Suprapubic skin (tissue), 4 donors: ENCODE data around the gene ATG5. TPM values are rescaled to one million over a fixed set of nuclear protein-coding genes. Genes with fewer than 3 reads are reported as not detected.
A peak's percentile ranks its signal among the peaks of the same experiment; 100 is the strongest.

ENCODE experiments used
- DNase-seq, 2 donors: peaks; one replicate each; pipeline ENCODE4 v3.0.0-alpha.2; 2019; ENCODE audit warnings: low spot score in 2 of 2
- H3K27ac ChIP-seq: fragments of 200-600 bp; sonication (generic); one replicate; pipeline ENCODE4 v1.5.1; 2019
- H3K27me3 ChIP-seq: fragments of 200-600 bp; sonication (generic); one replicate; pipeline ENCODE4 v1.5.1; 2019
- H3K36me3 ChIP-seq: fragments of 200-600 bp; sonication (generic); one replicate; pipeline ENCODE4 v1.5.1; 2019
- H3K4me1 ChIP-seq: fragments of 200-600 bp; sonication (generic); one replicate; pipeline ENCODE4 v1.5.1; 2019
- H3K4me3 ChIP-seq: fragments of 200-600 bp; sonication (generic); one replicate; pipeline ENCODE4 v1.5.1; 2019; ENCODE audit warnings: mild to moderate bottlenecking
- H3K9me3 ChIP-seq: fragments of 200-600 bp; sonication (generic); one replicate; pipeline ENCODE4 v1.5.1; 2019
- CTCF ChIP-seq, 2 donors: fragments of 200-600 bp in 1 of 2; fragments of 450-650 bp in 1 of 2; sonication (generic) in 1 of 2; IDR thresholded peaks; one replicate each; pipeline ENCODE4 v1.5.1; 2016 to 2019; ENCODE audit warnings: antibody characterized with exemption in 2 of 2, mild to moderate bottlenecking in 1 of 2, moderate library complexity in 1 of 2
- EP300 ChIP-seq: sonication (generic); formaldehyde crosslinking; IDR thresholded peaks from one replicate; pipeline ENCODE4 v1.6.1; 2017; ENCODE audit warnings: antibody characterized with exemption
- POLR2A ChIP-seq, 2 donors: fragments of 450-650 bp; IDR thresholded peaks; one replicate each; pipeline ENCODE4 v1.6.1; 2017; ENCODE audit warnings: antibody characterized with exemption in 2 of 2, mild to moderate bottlenecking in 2 of 2, moderate library complexity in 2 of 2
- POLR2AphosphoS5 ChIP-seq, 3 donors: sonication (generic); formaldehyde crosslinking; IDR thresholded peaks; one replicate each; pipeline ENCODE4 v1.6.1; 2017; ENCODE audit warnings: antibody characterized with exemption in 3 of 3
- WGBS: methylation state at CpG from one replicate; pipeline ENCODE4 v1.1.5; 2018; 5-methylcytosine and 5-hydroxymethylcytosine counted together
- total RNA-seq, 4 donors: library from RNA; depleted of rRNA; stranded (reverse); fragments of >200 nt; gene quantifications; one replicate each; pipeline ENCODE4 v1.1.0, GENCODE V29; 2016

The ATG5 gene
- total RNA-seq, 4 donors from 2014 or later = 18.1 to 25.7 (median 23.1) TPM

GRCh38 chr6:106356378-106356777, 30.8 kb upstream of the ATG5 start:
- Histone ChIP-seq H3K27me3 (peaks cover 25% of the 10 kb centered on the region), H3K4me1 (peaks cover 16% of the 10 kb centered on the region), H3K27ac (no peak overlapping the region), H3K36me3 (no peaks in the 10 kb centered on the region), H3K9me3 (no peaks in the 10 kb centered on the region), H3K4me3 (no peak overlapping the region)
- DNase-seq = no peak
- no peak for TF ChIP-seq EP300
- no peak for TF ChIP-seq CTCF (IDR thresholded peaks at IDR 0.05)
- TF ChIP-seq POLR2A (IDR thresholded peaks at IDR 0.05) = no peak
- TF ChIP-seq POLR2AphosphoS5 (IDR thresholded peaks at IDR 0.05) = no peak
- 74% methylated on average over 1 of the region's 1 CpG for WGBS

GRCh38 chr6:106347219-106347618, 21.7 kb upstream of the ATG5 start:
- H3K27me3 ChIP-seq = no peaks in the 10 kb centered on the region
- 85% methylated on average over 1 of the region's 1 CpG for WGBS
- no peak overlapping the region for H3K27ac ChIP-seq
- H3K4me3 ChIP-seq = no peak overlapping the region
- no peak for TF ChIP-seq EP300
- no peak for TF ChIP-seq POLR2AphosphoS5 (IDR thresholded peaks at IDR 0.05)
- TF ChIP-seq POLR2A (IDR thresholded peaks at IDR 0.05) = no peak
- no peak for TF ChIP-seq CTCF (IDR thresholded peaks at IDR 0.05)
- DNase-seq = no peak
- no peaks in the 10 kb centered on the region for H3K9me3 ChIP-seq
- no peaks in the 10 kb centered on the region for H3K4me1 ChIP-seq
- H3K36me3 ChIP-seq = no peaks in the 10 kb centered on the region

DNA sequence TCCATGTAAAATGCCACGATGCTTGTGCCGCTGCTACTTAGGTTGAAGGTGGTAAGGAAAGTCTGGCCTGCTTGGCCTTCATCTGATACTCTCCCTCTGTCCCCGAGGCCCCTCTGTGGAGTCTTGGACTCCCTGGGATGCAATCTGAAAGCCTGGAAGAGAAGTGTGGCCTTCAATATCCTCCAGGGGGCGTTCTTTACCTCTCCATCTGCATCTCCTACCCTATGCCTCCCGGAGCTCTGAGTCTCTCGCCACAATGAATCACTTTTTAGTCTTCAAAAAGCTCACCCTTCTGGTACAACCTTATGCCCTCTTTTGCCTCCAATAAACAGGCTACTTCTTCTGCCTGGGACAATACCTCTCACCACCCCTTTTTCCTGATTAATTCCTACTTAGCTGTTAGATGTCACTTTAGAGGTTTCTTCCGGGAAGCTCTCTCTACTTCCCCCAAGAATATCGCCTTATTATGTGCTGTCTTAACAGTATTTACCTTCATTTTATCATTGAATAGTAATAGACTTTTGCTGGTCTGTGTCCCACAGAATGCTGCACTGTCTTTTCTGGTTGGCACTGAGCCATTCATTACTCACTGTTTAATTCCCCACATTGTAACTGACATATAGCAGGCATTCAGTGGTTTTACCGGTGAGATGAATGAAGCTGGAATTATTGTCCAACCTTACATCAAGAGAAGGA, 13.9 kb upstream of the ATG5 start:
- no peaks in the 10 kb centered on the region for H3K27me3 ChIP-seq
- 23% methylated on average over 9 of the region's 9 CpGs for WGBS
- H3K27ac ChIP-seq = no peak overlapping the region
- no peak for DNase-seq
- no peak for TF ChIP-seq POLR2AphosphoS5 (IDR thresholded peaks at IDR 0.05)
- no peak for TF ChIP-seq EP300
- TF ChIP-seq CTCF (IDR thresholded peaks at IDR 0.05) = peak; percentile 49 to 73
- no peak for TF ChIP-seq POLR2A (IDR thresholded peaks at IDR 0.05)
- H3K4me1 ChIP-seq = no peaks in the 10 kb centered on the region
- no peaks in the 10 kb centered on the region for H3K36me3 ChIP-seq
- no peaks in the 10 kb centered on the region for H3K9me3 ChIP-seq
- H3K4me3 ChIP-seq = no peak overlapping the region

DNA sequence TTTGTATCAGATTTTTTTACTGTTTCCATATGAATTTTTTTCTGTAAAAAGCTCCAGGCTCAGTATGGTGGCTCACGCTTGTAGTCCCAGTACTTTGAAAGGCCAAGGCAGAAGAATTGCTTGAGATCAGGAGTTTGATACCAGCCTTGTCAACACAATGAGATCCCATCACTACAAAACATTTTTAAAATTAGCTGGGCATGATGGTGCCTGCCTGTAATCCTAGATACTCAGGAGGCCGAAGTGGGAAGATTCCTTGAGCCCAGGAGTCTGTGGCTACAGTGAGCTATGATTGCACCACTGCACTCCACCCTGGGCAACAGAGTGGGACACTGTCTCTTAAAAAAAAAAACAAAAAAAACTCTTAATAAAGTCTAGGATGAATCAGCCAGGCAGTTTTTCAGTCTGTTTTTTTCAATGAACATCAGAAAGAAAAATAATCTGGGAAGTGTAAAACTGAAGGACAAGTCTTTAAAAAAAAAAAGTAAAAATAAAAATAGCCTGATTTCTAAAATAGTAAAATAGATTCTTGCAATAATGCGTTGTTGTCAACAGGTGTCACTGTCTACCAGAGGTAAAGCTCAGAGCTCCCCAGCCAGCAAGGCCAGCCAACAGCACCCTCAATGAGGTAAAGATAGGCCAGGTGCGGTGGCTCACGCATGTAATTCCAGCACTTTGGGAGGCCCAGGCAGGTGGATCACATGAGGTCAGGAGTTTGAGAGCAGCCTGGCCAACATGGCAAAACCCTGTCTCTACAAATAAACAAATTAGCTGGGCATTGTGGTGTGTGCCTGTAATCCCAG, 9.3 kb upstream of the ATG5 start:
- no peak for DNase-seq
- no peak overlapping the region for H3K27ac ChIP-seq
- peaks cover 3% of the 10 kb centered on the region for H3K27me3 ChIP-seq
- TF ChIP-seq EP300 = no peak
- no peak for TF ChIP-seq POLR2AphosphoS5 (IDR thresholded peaks at IDR 0.05)
- peak; percentile 42 to 46 for TF ChIP-seq CTCF (IDR thresholded peaks at IDR 0.05)
- TF ChIP-seq POLR2A (IDR thresholded peaks at IDR 0.05) = no peak
- H3K36me3 ChIP-seq = no peaks in the 10 kb centered on the region
- no peaks in the 10 kb centered on the region for H3K4me1 ChIP-seq
- H3K9me3 ChIP-seq = no peaks in the 10 kb centered on the region
- WGBS = 29% methylated on average over 5 of the region's 5 CpGs
- H3K4me3 ChIP-seq = no peak overlapping the region

DNA sequence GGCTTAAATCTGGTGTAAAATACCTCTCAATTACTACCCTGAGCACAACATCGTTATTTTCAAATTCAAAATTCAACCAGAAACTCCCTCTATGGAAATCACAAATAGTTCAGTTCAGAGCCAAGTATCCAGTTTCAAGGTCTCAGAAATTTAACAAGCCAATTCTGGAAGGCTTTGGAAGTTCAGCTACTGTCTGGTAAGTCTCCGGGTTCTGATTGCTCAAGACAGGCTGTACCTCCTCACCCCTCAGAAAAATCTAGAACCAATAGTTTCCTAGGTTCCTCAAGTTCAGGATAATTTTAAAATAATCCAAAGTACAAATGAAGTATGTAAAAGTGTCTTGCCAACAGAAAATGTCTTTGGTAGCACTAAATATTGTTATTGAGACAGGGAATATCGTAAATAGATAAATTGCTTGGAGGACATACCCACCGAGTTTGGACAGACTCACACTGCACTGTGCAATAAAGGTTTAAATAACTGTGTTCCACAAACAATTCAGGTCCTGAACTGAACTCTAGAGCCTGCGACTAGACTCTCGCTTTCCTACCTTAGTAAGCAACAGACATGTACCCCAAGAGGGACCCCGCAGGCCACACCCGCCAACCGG, 729 bp downstream of the ATG5 start:
- Histone ChIP-seq H3K4me3 (peak overlapping the region; percentile 73), H3K9me3 (no peaks in the 10 kb centered on the region), H3K36me3 (no peaks in the 10 kb centered on the region), H3K27ac (peak overlapping the region; percentile 90), H3K4me1 (peaks cover 34% of the 10 kb centered on the region), H3K27me3 (no peaks in the 10 kb centered on the region)
- no peak for DNase-seq
- TF ChIP-seq EP300 (no peak), POLR2AphosphoS5 (IDR thresholded peaks at IDR 0.05) (no peak), CTCF (IDR thresholded peaks at IDR 0.05) (no peak), POLR2A (IDR thresholded peaks at IDR 0.05) (no peak)
- WGBS = 3% methylated on average over 9 of the region's 9 CpGs
